ENCODE data around the gene FOS.
"Not testable (repeated sequence)": the region's sequence is repeated elsewhere in the genome, so short reads cannot be mapped to it uniquely, and the experiment has no call there.

FOS gene

DNA sequence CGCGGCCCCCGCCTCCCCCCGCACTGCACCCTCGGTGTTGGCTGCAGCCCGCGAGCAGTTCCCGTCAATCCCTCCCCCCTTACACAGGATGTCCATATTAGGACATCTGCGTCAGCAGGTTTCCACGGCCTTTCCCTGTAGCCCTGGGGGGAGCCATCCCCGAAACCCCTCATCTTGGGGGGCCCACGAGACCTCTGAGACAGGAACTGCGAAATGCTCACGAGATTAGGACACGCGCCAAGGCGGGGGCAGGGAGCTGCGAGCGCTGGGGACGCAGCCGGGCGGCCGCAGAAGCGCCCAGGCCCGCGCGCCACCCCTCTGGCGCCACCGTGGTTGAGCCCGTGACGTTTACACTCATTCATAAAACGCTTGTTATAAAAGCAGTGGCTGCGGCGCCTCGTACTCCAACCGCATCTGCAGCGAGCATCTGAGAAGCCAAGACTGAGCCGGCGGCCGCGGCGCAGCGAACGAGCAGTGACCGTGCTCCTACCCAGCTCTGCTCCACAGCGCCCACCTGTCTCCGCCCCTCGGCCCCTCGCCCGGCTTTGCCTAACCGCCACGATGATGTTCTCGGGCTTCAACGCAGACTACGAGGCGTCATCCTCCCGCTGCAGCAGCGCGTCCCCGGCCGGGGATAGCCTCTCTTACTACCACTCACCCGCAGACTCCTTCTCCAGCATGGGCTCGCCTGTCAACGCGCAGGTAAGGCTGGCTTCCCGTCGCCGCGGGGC lies at the start of gene FOS:
TSS of gene FOS (plus strand) at position 407 of the 731 bp plus-strand sequence. CDS start at position 562, 155 bp downstream.
- peak; percentile 50 for DNase-seq

DNA sequence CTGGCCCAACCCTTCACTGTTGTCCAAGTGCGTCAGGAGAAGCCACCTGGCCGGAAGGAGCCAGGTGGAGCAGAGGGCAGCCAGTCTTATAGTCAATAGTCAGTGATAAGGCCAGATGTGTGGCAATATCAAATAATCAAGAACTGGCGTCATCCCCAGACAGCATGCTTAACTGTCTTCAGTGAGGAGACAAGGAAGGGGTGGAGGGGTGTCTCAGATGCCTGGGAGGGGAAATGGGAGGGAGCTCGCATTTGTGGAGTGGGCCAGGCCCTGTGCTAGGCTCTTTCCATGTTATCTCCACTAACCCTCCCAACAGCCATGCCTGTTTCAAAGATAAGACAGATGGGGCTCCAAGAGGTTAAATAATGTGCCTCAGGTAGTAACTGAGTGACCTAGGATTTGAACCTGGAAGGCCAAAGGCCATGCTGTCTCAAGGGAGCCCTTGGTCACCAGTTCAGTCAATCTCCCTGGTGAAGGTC lies 48.9 kb upstream of the FOS start:
- no peak for DNase-seq

DNA sequence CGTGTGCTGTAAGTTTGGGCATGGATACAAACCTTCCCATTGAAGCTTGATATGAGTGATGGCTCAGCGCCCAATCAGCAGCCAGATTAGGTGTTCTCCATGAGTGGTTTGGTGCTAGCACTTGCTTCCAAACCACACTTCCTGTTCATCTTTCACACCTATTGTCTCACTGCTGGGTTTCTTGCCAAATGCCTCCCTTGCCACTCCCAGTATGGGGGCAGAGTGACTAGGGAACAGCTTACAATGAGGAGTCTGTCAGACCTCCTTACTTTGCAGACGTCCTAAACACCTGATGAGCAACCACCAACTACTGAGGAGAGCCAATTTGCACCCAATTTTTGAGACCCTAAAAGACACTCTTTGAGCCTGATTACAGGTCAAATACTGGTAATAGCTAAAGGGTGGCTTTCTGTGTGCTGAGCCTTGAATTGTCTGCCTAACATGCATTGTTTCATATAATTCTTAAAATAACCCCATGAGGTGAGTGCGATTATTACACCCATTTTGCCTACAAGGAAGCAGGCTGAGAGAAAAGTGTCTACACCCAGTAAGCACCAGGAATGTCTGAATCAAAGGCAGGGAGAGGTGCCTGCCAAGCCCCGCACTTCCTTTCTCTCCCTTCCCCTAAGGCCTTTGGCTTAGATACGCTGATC lies 48.4 kb upstream of the FOS start:
- peak; percentile 60 for DNase-seq

DNA sequence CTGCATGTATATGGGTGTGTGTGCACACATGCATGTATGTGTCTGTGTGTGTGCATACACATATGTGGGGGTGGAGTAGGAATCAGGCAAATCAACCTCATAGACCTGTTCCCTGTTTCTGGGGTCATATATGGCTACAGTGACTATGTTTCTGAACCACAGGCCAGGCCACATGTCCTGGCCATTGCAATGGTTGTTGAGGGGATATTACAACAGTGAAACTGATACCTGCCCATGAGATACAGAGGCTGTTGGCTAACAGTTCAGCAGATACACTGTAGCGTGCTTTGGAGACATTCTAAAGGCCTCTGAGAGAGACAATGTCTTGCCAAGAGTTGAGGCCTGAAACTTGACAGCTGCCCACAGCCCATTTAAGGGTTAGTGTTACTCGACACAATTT lies 47.3 kb upstream of the FOS start:
- DNase-seq: no peak

DNA sequence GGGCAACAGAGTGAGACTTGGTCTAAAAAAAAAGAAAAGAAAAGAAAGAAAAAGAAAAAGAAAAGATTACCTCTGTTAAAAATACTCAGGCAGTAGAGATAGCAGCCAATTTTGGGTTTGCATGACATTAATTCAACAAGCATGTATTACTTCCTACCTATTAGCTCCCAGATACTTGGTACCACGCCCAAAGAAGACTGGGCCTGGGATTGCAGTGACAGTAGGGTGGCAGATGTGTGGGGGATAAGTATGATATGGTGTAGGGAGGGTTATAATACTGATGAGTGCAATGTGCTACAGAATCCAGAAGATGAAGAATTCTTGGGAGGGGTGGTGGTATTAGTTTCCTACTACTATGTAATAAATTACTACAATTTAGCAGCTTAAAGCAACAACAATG lies 46.4 kb upstream of the FOS start:
- no peak for DNase-seq

DNA sequence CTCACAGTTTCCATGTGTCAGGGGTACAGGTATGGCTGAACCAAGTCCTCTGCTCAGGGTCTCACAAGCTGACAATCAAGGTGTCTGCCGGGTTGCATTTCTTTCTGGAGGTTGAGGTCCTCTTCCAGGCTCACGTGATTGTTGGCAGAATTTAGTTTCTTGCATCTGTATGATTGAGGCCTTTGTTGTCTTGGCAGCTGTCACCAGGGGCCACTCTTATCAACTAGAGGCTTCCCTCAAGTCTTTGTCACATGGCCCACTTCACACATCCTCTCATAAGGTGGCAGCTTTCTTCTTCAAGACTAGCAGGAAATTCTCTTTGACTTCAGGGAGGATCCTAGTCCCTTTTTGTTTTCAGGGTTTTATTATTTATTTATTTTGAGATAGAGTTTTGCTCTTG lies 46.0 kb upstream of the FOS start:
- no peak for DNase-seq

DNA sequence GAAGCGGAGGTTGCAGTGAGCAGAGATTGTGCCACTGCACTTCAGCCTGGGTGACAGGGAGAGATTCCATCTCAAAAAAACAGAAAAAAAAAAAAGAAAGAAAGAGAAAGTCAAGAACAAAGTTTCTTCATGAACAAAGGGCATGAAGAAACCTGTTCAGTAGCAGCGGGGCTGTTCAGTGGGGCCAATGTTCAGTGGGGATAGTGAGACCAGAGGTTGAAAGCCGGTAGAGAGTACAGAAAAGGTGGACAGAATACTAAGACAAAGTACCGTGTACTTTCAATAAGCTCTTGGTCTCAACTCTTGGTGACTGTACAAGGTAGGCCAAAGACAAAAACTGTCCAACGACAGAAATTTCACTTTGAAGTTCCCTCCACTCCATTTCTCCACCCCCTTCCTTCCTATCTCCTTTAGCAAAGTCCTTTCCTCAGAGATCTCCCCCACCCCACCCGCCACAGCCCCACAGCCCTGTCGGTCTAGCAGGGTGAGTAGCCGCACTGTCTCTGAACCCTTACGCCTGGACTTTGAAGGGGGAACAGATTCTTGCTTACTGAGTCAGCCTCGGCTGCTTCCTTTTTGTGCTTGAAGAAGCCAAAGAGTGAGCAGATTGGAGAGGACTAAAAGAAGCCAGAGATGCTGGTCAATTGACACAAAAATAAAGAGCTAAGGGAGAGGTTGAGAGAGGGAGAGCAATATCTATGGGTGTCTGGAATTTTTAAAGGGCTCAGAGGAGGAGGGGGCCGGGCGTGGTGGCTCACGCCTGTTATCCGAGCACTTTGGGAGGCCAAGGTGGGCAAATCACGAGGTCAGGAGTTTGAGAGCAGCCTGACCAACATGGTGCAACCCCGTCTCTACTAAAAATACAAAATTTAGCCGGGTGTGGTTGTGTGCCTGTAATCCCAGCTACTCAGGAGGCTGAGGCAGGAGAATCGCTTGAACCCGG lies 44.2 kb upstream of the FOS start:
- DNase-seq: no peak

DNA sequence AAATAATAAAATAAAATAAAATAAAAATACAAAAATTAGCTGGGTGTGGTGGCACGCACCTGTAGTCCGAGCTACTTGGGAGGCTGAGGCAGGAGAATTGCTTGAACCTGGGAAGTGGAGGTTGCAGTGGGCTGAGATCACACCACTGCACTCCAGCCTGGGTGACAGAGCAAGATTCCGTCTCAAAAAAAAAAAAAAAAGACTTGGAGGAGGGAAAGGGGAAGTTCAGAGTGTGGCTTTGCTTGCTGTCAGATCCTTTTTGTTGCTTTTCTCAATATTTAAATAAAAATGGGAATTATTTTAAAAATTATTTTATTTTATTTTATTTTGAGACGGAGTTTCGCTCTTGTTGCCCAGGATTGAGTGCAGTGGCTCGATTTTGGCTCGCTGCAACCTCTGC lies 43.4 kb upstream of the FOS start:
- not testable (repeated sequence) for DNase-seq

DNA sequence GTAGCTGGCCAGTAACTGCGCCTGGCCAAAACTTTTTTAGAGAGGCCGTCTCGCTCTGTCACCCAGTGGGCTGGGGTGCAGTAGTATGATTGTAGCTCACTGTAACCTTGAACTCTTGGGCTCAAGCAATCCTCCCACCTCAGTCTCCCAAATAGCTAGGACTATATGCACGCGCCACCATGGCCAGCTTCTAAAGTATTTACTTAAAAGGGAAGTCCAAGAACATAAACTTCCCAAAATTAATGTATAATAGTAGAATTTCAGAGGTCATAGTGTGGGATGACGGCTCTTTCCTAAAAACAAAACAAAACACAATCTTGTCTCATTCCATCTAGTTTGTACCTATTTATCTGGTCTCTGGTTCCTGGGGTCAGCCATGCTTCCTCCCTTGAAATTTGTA lies 42.2 kb upstream of the FOS start:
- no peak for DNase-seq

DNA sequence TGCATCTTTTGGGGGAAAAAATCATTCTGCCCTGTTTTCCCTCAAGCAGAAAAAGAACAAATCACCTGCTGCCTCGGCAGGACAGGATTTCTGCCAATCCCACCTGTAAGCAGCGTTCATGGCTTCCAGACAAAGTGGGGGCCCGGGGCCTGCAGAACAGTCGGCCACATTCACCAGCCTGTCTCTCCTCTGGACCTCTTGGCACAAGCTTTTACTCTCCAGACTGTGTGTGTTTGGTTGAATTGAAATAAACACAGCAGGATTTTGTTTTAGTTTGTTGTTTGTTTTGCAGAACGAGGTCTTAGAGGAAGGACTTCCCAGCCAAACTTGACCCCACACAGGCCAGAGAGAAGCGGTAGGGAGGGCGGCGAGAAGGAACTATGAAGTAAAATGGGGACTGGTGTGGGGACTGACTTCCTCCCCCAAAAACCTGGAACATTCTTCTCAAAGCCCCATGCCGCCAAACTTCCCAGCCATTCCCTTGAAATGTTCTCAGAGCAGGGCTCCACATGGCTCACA lies 41.7 kb upstream of the FOS start:
- no peak for DNase-seq

DNA sequence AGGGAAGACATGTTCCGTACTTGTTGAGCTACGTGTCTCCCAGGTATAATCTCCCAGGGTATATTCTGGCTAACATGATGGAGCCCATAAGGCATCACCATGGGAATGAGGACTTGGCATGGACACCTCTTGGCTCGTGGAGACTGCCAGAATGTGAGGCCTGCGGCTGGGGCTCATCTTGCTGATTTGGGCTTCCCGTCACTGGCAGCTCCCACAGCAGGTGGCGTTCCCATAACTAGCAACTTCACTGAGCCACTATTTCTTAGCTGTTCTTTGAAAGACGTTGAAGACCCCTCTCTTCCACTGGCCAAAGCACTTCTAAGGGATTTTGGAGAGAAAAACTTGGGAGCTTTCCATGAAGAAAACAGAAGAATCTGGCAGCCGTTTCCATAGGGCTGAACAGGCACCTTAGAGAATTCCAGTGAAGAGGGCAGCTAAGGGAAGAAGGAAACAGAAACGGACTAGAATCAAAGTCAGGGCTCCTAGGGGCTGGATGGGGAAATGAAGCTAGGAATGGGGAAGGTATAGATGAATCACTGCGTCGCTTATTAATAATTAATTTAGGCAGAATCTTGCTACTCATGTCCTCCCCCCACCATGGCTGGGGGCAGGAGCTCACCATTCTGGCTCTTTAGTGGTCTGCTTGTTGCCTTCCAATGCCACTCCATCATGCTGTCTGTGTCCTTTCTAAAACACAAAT lies 39.7 kb upstream of the FOS start:
- DNase-seq: no peak

DNA sequence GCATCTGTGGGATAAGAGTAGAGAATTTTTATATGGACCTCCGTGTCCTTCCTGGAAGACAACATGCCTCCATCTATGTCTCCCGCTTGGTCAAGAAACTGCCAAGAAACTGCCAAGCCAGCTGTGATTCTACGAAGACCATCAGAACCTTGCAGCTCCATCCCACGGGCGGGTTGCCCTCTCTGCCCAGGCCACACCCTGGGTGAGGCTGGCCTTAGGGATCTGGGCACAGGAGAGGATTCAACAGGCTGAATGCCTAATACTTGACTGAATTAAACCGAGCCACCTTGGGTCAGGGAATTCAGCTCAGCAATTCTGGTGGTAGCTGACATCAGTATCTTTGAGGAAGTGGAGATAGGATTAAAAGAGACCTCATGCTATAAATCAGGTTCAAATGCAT lies 37.8 kb upstream of the FOS start:
- DNase-seq: no peak

DNA sequence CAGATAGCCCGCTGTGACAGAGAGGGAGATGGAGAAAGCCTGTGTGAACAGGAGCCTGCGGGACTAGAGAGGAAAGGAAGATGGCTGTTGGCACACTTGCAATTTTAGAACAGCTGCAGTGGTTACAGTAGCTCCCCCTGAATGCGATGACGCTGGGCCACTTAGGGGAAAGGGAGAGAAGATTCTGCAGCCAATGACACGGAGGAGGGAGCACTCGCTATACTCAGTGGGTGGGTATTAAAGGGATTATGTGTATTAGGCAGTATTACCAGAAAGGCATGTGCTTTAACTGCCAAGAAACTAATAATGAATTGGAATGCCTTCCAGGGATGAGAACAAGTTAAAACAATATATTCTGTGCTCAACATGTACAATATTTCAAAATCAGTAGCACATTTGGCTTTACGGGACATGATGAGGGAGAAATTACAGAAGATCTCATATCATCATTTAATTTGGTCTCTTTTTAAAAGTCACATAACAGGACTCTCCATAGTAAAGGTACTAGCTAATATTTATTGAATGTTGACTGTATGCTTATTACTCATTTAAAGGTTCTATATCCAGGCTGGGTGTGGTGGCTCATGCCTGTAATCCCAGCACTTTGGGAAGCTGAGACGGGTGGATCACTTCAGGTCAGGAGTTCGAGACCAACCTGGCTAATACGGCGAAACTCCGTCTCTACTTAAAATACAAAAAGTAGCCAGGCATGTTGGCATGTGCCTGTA lies 35.9 kb upstream of the FOS start:
- no peak for DNase-seq

DNA sequence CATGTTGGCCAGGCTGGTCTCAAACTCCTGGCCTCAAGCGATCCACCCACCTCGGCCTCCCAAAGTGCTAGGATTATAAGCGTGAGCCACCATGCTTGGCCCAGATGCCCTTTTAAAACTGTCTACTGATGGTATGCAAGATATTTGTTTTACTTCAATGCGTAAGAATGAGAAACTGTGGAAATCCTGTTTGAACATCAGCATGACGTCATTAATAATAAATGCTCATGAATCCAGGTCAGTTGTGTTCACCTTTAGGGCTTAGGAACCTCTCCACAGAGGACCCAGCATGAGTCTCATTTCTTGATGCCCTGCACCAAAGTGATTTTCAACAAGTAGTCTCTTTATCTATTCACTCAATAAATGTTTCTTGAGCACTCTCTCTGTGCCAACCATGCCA lies 34.5 kb upstream of the FOS start:
- no peak for DNase-seq

DNA sequence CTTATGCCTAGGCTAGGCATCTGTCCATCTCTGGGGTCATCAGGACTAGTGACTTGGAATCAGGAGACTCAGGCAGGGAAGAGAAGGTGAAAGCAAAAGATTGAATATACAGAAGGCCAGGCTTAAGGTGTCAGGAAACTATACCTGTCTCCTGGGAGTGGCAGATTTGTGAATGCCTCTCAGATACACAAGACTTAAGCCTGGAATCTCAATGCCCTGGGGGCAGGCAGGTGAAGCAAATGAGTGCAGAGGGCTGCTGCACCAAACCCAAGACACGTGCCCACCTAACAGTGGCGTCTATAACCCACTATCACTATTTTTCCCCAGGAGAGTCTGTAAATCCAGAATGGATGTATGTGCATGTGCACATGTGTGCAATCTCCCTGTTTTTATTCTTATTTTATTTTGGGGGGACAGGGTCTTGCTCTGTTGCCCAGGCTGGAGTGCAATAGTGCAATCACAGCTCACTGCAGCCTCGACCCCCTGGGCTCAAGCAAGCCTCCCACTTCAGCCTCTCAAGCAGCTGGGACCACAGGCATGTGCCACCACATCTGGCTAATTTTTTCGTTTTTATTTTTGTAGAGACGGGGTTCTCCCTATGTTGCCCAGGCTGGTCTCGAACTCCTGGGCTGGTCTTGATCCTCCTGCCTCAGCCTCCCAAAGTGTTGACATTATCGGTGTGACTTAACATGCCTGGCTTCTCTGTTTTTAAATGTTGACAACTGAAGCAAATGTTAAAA lies 31.9 kb upstream of the FOS start:
- no peak for DNase-seq

DNA sequence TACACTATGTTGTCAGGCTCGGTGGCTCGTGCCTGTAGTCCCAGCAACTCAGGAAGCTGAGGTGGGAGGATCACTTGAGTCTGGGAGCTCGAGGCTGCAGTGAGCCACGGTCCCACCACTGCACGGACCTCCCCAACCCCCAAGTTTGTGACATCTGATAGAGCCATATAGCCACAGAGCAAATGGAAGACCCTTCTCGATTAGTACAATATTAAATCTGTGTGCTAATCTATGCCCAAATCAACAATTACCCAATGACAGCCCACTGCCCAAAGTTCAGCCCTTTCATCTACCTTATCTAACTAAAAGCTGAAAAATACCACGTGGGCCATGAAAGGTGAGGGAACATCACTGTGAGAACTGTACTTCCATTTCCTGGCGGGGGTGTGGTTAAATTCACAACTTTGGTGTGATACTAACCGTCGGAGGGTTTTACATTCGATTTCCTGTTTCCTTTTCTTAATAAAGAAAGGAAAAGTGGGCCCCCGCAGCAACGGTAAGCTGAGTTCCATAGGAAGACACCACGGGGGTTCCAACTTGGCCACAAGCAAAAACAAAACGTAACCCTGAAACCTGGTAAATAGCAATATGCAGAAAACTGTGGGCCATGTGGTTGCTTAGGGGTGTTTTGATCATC lies 31.2 kb upstream of the FOS start:
- no peak for DNase-seq

DNA sequence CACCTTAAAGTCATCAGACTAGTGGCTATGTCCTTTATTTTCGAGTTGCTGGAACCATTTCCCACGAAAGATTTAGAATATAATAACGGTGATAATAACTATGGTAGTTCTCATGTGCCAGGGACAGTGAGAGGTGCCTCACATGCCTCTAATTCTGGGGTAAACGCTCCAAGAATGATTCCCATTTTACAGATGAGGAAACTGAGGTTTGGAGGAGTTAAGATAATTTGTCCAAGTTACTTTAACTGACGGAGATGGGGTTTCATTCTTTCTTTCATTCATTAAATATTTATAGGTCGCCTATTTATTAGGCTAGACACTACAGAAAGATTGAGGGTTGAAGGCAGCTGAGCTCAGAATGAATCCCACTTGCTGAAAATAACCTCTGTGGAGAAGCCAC lies 30.7 kb upstream of the FOS start:
- DNase-seq: no peak

DNA sequence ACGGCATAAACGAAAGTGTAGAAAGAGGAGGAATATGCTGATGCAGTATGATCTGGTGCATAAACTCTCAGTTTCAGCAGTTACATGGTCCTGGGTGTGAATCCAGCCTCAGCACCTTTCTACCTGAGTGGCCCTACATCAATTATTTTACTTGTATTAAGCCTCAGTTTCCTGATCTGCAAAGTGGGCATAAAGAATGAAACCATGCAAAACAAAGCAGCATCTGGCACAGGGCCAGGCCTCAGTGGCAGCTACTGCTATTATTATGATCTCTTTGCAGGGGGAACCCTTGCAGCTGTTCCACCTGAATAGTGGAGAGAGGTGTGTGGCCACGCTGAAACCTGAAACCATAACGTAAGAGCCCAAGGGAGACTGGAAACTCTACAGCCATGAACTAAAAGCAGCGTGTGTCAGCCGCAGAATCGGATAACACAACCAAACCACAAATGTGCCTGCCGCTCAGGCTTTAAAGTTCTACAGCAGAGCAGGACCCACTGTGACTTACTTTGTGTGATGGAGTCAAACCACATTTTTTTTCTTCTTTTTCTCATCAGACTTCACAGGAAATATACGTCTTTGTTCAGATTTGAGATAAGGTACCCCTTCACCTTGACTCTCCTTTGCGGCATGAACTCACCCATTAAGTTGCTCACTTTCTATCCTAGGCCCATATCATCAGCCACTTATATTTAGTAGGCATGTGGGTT lies 29.2 kb upstream of the FOS start:
- peak; percentile 42 for DNase-seq

DNA sequence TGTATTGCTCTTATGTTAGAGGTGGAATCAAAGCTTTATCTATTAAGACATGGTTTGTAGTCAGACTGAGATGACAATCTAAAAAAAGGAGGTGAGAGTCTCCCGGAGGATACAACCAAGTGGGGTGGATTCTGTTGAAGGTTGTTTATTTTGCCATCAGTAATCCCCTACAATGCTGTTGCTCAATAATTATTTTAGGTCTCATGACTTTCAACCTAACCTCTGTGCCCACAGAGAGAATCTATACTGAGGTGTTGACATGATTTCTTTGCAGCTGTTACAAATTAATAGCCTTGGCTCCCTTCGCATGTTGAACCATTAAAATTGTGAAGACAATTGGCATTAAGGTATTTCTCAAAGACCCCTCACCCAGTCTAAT lies 28.7 kb upstream of the FOS start:
- no peak for DNase-seq

DNA sequence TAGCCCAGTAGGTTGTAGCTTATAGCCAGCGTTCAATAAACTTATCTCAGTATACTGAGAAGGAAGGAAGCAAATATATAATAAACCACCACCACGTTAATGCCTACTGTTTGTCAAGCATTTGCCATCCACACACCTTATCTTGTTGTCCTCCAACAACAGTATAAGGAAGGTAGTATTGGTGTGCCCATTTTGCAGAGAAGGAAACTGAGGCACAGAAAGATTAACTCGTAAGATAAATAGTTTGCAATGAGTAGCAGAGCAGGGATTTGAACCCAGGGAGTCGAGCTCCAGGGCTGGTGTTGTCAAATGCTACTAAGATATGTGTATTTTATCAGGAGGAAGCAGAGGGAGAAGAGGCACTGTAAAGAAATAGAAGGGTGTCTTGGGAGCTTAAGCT lies 27.8 kb upstream of the FOS start:
- no peak for DNase-seq
